Loucy (cell line): ENCODE results near the gene ST3GAL5.
A peak's percentile ranks its signal among the peaks of the same experiment; 100 is the strongest.

Experiments
- H2AFZ ChIP-seq: fragments of 200-600 bp; sonication (generic); 2 replicates; pipeline ENCODE4 v1.6.0; 2016; ENCODE audit warnings: antibody characterized with exemption, mild to moderate bottlenecking, low read length, moderate library complexity
- H3F3A ChIP-seq: fragments of 200-600 bp; 2 replicates; pipeline ENCODE4 v1.6.0; 2016; ENCODE audit warnings: antibody characterized with exemption, low read depth, mild to moderate bottlenecking
- H3K27me3 ChIP-seq: fragments of 200-600 bp; sonication (generic); 2 replicates; pipeline ENCODE4 v1.6.1; 2014; ENCODE audit warnings: low read length, mild to moderate bottlenecking; ENCODE audit not compliant: insufficient read depth, poor library complexity, severe bottlenecking
- H3K36me3 ChIP-seq: fragments of 200-600 bp; sonication (generic); 2 replicates; pipeline ENCODE4 v1.6.1; 2016; ENCODE audit warnings: low read length; ENCODE audit not compliant: insufficient read depth
- H3K4me1 ChIP-seq: fragments of 200-600 bp; sonication (generic); 2 replicates; pipeline ENCODE4 v1.5.1; 2014; ENCODE audit warnings: low read length, mild to moderate bottlenecking; ENCODE audit not compliant: insufficient read depth, poor library complexity, severe bottlenecking
- H3K4me2 ChIP-seq: fragments of 200-600 bp; sonication (generic); 2 replicates; pipeline ENCODE4 v1.6.0; 2014; ENCODE audit warnings: antibody characterized with exemption, low read length, low read depth, mild to moderate bottlenecking; ENCODE audit not compliant: poor library complexity, severe bottlenecking
- H3K4me3 ChIP-seq: fragments of 200-600 bp; sonication (generic); 2 replicates; pipeline ENCODE4 v1.5.1; 2014; ENCODE audit warnings: low read length, mild to moderate bottlenecking, mixed read lengths; ENCODE audit not compliant: poor library complexity, severe bottlenecking
- H3K79me2 ChIP-seq: fragments of 200-600 bp; sonication (generic); 2 replicates; pipeline ENCODE4 v1.6.1; 2014; ENCODE audit warnings: low read length; ENCODE audit not compliant: insufficient read depth
- H3K9ac ChIP-seq: fragments of 200-600 bp; sonication (generic); 2 replicates; pipeline ENCODE4 v1.6.0; 2014; ENCODE audit warnings: mild to moderate bottlenecking, low read depth, low read length, moderate library complexity; ENCODE audit not compliant: poor library complexity, severe bottlenecking
- H3K9me2 ChIP-seq: fragments of 200-600 bp; sonication (generic); replicated peaks from 2 replicates; pipeline ENCODE4 v1.6.1; 2016; ENCODE audit warnings: low read depth, low read length, mixed read lengths
- H3K9me3 ChIP-seq: fragments of 200-600 bp; sonication (generic); 2 replicates; pipeline ENCODE4 v1.6.1; 2014; ENCODE audit warnings: mild to moderate bottlenecking, antibody characterized with exemption, low read length, low read depth; ENCODE audit not compliant: insufficient read depth
- H4K20me1 ChIP-seq: fragments of 200-600 bp; sonication (generic); 2 replicates; pipeline ENCODE4 v1.6.0; 2014; ENCODE audit warnings: antibody characterized with exemption, low read length, mild to moderate bottlenecking; ENCODE audit not compliant: insufficient read depth, poor library complexity, severe bottlenecking
- CTCF ChIP-seq: fragments of 200-600 bp; sonication (generic); conservative IDR thresholded peaks from 2 replicates; pipeline ENCODE4 v1.5.1; 2014; ENCODE audit warnings: mild to moderate bottlenecking, antibody characterized with exemption, low read length
- EZH2phosphoT487 ChIP-seq: fragments of 200-600 bp; IDR thresholded peaks from 2 replicates; pipeline ENCODE4 v1.6.1; 2018; ENCODE audit warnings: antibody characterized with exemption, mild to moderate bottlenecking, moderate library complexity, borderline replicate concordance

ST3GAL5 gene

DNA sequence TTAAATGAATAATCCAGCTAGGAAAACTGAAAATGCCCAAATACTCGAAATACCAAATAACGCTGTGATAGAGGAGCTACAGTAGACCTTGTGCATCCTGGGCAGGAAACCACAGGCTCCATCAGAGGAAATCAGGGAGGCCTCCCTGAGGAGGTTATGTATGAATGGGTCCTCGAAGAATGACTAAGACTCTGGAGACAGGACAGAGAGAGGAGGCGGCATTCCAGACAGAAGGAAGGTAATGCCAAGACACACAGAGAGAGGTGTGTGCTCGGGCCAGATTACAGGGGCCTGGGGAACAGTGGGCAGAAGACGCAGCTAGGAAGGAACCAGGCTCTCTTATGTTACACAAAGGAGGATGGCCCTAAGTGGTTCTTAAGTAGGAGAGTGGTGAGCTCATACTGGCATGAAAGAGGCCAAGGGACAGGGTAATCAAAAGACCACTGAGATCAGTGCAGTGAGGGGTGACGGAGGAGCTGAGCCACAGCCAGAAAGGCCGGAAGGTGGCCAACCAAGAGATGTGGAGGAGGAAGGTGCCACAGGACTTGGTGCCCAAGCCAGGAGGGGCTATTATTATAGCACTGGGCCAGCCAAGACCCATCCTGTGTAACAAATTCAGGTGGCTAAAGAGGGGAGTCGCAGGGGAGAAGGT lies 9.9 kb downstream of the ST3GAL5 start:
- Histone ChIP-seq H3K9ac (peak overlapping the region; percentile 5), H3F3A (no peaks in the 10 kb centered on the region), H3K79me2 (peaks cover 83% of the 10 kb centered on the region), H3K9me2 (no peaks in the 10 kb centered on the region), H3K4me2 (peak overlapping the region; percentile 52), H4K20me1 (no peaks in the 10 kb centered on the region), H2AFZ (no peak overlapping the region), H3K4me1 (peaks cover 37% of the 10 kb centered on the region), H3K4me3 (peak overlapping the region; percentile 0), H3K36me3 (no peaks in the 10 kb centered on the region; the same call in 1 of the 2 replicates), H3K9me3 (0 out of 2 replicates have a peak, but pooled peaks cover 3% of the 10 kb centered on the region), H3K27me3 (no peaks in the 10 kb centered on the region)
- no peak for TF ChIP-seq EZH2phosphoT487
- TF ChIP-seq CTCF, result no peak

GRCh38 chr2:85875350-85876050 lies 13.3 kb downstream of the ST3GAL5 start:
- Histone ChIP-seq H4K20me1 (no peaks in the 10 kb centered on the region), H3K27me3 (no peaks in the 10 kb centered on the region), H3K9me3 (no peaks in the 10 kb centered on the region), H3K9ac (no peak overlapping the region), H3K4me3 (no peak overlapping the region), H3K4me2 (no peak overlapping the region), H3K4me1 (peaks cover 35% of the 10 kb centered on the region), H2AFZ (no peak overlapping the region), H3K79me2 (peaks cover 90% of the 10 kb centered on the region), H3K36me3 (no peaks in the 10 kb centered on the region), H3F3A (no peaks in the 10 kb centered on the region), H3K9me2 (no peaks in the 10 kb centered on the region)
- TF ChIP-seq EZH2phosphoT487, result no peak
- TF ChIP-seq CTCF, result no peak

DNA sequence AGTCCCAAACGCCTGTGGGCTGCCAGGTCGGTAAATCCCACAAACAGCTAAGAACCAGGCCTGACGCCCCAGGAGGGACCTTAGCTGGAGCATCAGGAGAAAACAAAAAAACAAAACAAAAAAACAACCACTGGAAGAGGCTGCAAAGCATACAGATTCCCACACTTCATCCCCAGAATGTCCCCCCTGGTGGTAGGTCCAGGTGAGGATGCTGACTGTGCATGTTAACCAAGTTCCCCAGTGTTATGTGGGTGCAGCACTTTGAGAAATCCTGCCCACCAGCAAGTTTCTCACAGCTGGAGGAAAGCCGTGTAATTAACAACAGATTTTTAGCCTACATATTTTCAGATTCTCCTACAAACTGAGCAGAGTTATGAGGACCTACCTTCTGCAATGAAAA lies 15.1 kb downstream of the ST3GAL5 start:
- no peaks in the 10 kb centered on the region for H3K9me3 ChIP-seq
- H3K9me2 ChIP-seq, result no peaks in the 10 kb centered on the region
- peaks cover 18% of the 10 kb centered on the region for H3K4me1 ChIP-seq
- H3K4me2 ChIP-seq, result no peak overlapping the region
- H3K79me2 ChIP-seq, result peaks cover 91% of the 10 kb centered on the region
- H3F3A ChIP-seq, result no peaks in the 10 kb centered on the region
- no peaks in the 10 kb centered on the region for H3K36me3 ChIP-seq
- no peak for TF ChIP-seq EZH2phosphoT487
- peak; percentile 57 for TF ChIP-seq CTCF
- no peak overlapping the region for H3K9ac ChIP-seq
- H3K4me3 ChIP-seq, result no peak overlapping the region
- H2AFZ ChIP-seq, result no peak overlapping the region
- no peaks in the 10 kb centered on the region for H3K27me3 ChIP-seq
- no peaks in the 10 kb centered on the region for H4K20me1 ChIP-seq
